ENCODE measurements around the gene ZPLD1. TPM values are rescaled to one million over a fixed set of nuclear protein-coding genes. Genes with fewer than 3 reads are reported as not detected.

Gene ZPLD1
- total and polyA plus RNA-seq, 10 of the 15 experiments (the other 5 are each of a cell fraction or from before 2014, with no cell fraction given): not detected

- TF ChIP-seq HSF1 (IDR thresholded peaks at IDR 0.05; ENCODE audit: low read depth, low read length): no peak
- TF ChIP-seq NFIC (IDR thresholded peaks at IDR 0.05; ENCODE audit: low read depth, low read length): no peak
- no peak for TF ChIP-seq BACH1 (IDR thresholded peaks at IDR 0.05; ENCODE audit: borderline replicate concordance)
- TF ChIP-seq SRF (IDR thresholded peaks at IDR 0.05; ENCODE audit: low read depth in 2 of 2, low read length in 2 of 2): no peak
- no peak for TF ChIP-seq MEF2B (IDR thresholded peaks at IDR 0.05; ENCODE audit: partially characterized antibody, poor library complexity, severe bottlenecking)
Measured at GRCh38 chr3:102434715-102435114, at the start of gene ZPLD1 (continued).

- ATAC-seq (no peak), DNase-seq (ENCODE audit: low read depth, low spot score) (no peak), FAIRE-seq (no peak)
- RAD21 ChIA-PET (ENCODE audit: unreplicated experiment): no interaction called here
- Histone ChIP-seq H2AFZ (ENCODE audit: control insufficient read depth, low read depth, low read length) (no peak overlapping the region), H3K27ac (ENCODE audit: control insufficient read depth, insufficient read depth) (no peak overlapping the region), H3K27me3 (replicated peaks in 1 of 2; ENCODE audit: control insufficient read depth in 2 of 2, insufficient read depth in 2 of 2, low read length in 1 of 2) (no peaks in the 10 kb centered on the region), H3K4me1 (ENCODE audit: control insufficient read depth, insufficient read depth, low read length) (no peaks in the 10 kb centered on the region), H3K9me3 (replicated peaks; ENCODE audit: control insufficient read depth, insufficient read depth, low read length) (no peaks in the 10 kb centered on the region), H3K36me3 (ENCODE audit: control insufficient read depth in 2 of 2, insufficient read depth in 2 of 2, low read length in 1 of 2) (no peaks in the 10 kb centered on the region), H3K9ac (ENCODE audit: control insufficient read depth, insufficient read depth, low read length) (no peak overlapping the region), H3K4me3 (no peak overlapping the region), H4K20me1 (ENCODE audit: control insufficient read depth, insufficient read depth) (no peaks in the 10 kb centered on the region), H3K4me2 (ENCODE audit: control insufficient read depth, insufficient read depth) (no peak overlapping the region), H3K79me2 (ENCODE audit: control insufficient read depth, insufficient read depth, low read length) (no peaks in the 10 kb centered on the region)
- SMC1A ChIA-PET (ENCODE audit: uncharacterized antibody, unreplicated experiment): no interaction called here
- POLR2A ChIA-PET: no interaction called here
- BruUV-seq (replicated peaks): no TSS peak
- intact Hi-C loops (cut with micrococcal nuclease; ENCODE audit: unreplicated experiment) (no loop called here), in situ Hi-C loops (cut with MboI) (no loop called here)
- 18% methylated on average over 7 of the region's 7 CpGs for WGBS (ENCODE audit: insufficient coverage, insufficient replicate concordance, low lambda C conversion rate, missing lambda C conversion rate)
- TF ChIP-seq E2F8 (IDR thresholded peaks at IDR 0.05; ENCODE audit: low read depth, partially characterized antibody): no peak
- no peak for TF ChIP-seq MEF2A (IDR thresholded peaks at IDR 0.05; ENCODE audit: insufficient read depth, low read depth, low read length)
- TF ChIP-seq NFYA (IDR thresholded peaks at IDR 0.05; ENCODE audit: borderline replicate concordance, low read depth, low read length): no peak
- TF ChIP-seq CHD1 (IDR thresholded peaks at IDR 0.05; ENCODE audit: low read depth, low read length): no peak
- no peak for TF ChIP-seq MAX (IDR thresholded peaks at IDR 0.05; ENCODE audit: low read depth, low read length)
- TF ChIP-seq SMC3 (IDR thresholded peaks at IDR 0.05; ENCODE audit: borderline replicate concordance, low read length): no peak
- no peak for TF ChIP-seq RB1 (IDR thresholded peaks at IDR 0.05; ENCODE audit: borderline replicate concordance)
- CTCF ChIA-PET: interaction anchor here (1.2 kb wide), 1 partner anchor 11 kb away, joined by 3 read pairs; no protein-coding TSS in a partner anchor
Measured at GRCh38 chr3:102390171-102390864, 44.5 kb upstream of the ZPLD1 start.
